AG04450 (cell line): Measurements from ENCODE around the gene SMAD3. TPM values are rescaled to one million over a fixed set of nuclear protein-coding genes. Genes with fewer than 3 reads are reported as not detected.

Experiments used
- CTCF ChIA-PET: fragments of 300-600, 350-600 bp; formaldehyde crosslinking; extraction: SDS; loops from one replicate; lab custom pipeline; 2022; ENCODE audit warnings: antibody characterized with exemption, inconsistent platforms; lab: Charles Lee
- POLR2A ChIA-PET: fragments of 350-600 bp; formaldehyde crosslinking; extraction: SDS; loops from one replicate; lab custom pipeline; 2021; ENCODE audit warnings: antibody characterized with exemption, inconsistent platforms; lab: Yijun Ruan, JAX
- DNase-seq: peaks from one replicate; pipeline ENCODE4 v3.0.0-alpha.2; 2011; ENCODE audit warnings: low read depth, low spot score
- H3K27ac ChIP-seq: one replicate; pipeline ENCODE4 v1.5.1; 2012; ENCODE audit warnings: low read depth, low read length, control low read depth
- H3K27me3 ChIP-seq: one replicate; pipeline ENCODE4 v1.6.0; 2012; ENCODE audit warnings: low read length; ENCODE audit not compliant: control insufficient read depth, insufficient read depth
- H3K4me3 ChIP-seq: 2 replicates; pipeline ENCODE4 v1.5.1; 2011; ENCODE audit warnings: mild to moderate bottlenecking, low read depth, low read length, control low read depth
- H3K9me3 ChIP-seq: 2 replicates; pipeline ENCODE4 v1.5.1; 2012; ENCODE audit warnings: low read length; ENCODE audit not compliant: control insufficient read depth, insufficient read depth
- CTCF ChIP-seq: IDR thresholded peaks from 2 replicates; pipeline ENCODE4 v1.5.1; 2011; ENCODE audit warnings: low read depth, low read length, control low read depth, inconsistent platforms
- polyA plus RNA-seq: library from polyadenylated mRNA; depleted of rRNA; stranded (reverse); fragments of >200 nt; gene quantifications from 2 replicates; pipeline ENCODE4 v1.2.3, GENCODE V29; 2011

SMAD3 gene
- polyA plus RNA-seq, 1 experiment, result 115 TPM

GRCh38 chr15:67224889-67225288 is 159.5 kb downstream of the SMAD3 start:
- ChIA-PET CTCF (no interaction called here), POLR2A (no interaction called here)
- no peak for DNase-seq
- Histone ChIP-seq H3K9me3 (no peaks in the 10 kb centered on the region), H3K4me3 (no peak overlapping the region), H3K27me3 (no peaks in the 10 kb centered on the region), H3K27ac (no peak overlapping the region)
- no peak for TF ChIP-seq CTCF

- no peak for DNase-seq
- ChIA-PET CTCF (no interaction called here), POLR2A (no interaction called here)
- Histone ChIP-seq H3K27me3 (no peaks in the 10 kb centered on the region), H3K27ac (no peak overlapping the region), H3K4me3 (no peak overlapping the region), H3K9me3 (no peaks in the 10 kb centered on the region)
- no peak for TF ChIP-seq CTCF
These were observed 159.9 kb downstream of the SMAD3 start for GRCh38 chr15:67225336-67225735.

- ChIA-PET CTCF (no interaction called here), POLR2A (no interaction called here)
- no peaks in the 10 kb centered on the region for H3K27me3 ChIP-seq
These were observed 162.0 kb downstream of the SMAD3 start for GRCh38 chr15:67227431-67227830.

GRCh38 chr15:67227846-67228245 is 162.4 kb downstream of the SMAD3 start:
- ChIA-PET CTCF (no interaction called here), POLR2A (no interaction called here)
- Histone ChIP-seq H3K27me3 (no peaks in the 10 kb centered on the region), H3K9me3 (no peaks in the 10 kb centered on the region), H3K27ac (no peak overlapping the region), H3K4me3 (no peak overlapping the region)
- TF ChIP-seq CTCF, result no peak
- DNase-seq, result no peak

More at GRCh38 chr15:67227431-67227830, 162.0 kb downstream of the SMAD3 start:
- TF ChIP-seq CTCF, result no peak
- H3K9me3 ChIP-seq, result no peaks in the 10 kb centered on the region
- no peak overlapping the region for H3K4me3 ChIP-seq
- H3K27ac ChIP-seq, result no peak overlapping the region
- DNase-seq, result no peak

GRCh38 chr15:67228286-67228685 is 162.9 kb downstream of the SMAD3 start:
- DNase-seq, result no peak
- Histone ChIP-seq H3K27ac (no peak overlapping the region), H3K4me3 (no peak overlapping the region), H3K27me3 (no peaks in the 10 kb centered on the region), H3K9me3 (no peaks in the 10 kb centered on the region)
- POLR2A ChIA-PET, result no interaction called here
- TF ChIP-seq CTCF, result no peak
- CTCF ChIA-PET, result no interaction called here
